Tongue (tissue), 2 donors: ENCODE measurements around the gene ARGLU1. TPM values are rescaled to one million over a fixed set of nuclear protein-coding genes. Genes with fewer than 3 reads are reported as not detected.

Source experiments
- DNase-seq: peaks from one replicate; pipeline ENCODE4 v3.0.0-alpha.2; 2015
- total RNA-seq: library from RNA; depleted of rRNA; stranded (reverse); fragments of >200 nt; gene quantifications from one replicate; pipeline ENCODE4 v1.2.3, GENCODE V29; 2014

ARGLU1 gene
- total RNA-seq, 1 donor from 2014 or later, result 110 TPM

DNA sequence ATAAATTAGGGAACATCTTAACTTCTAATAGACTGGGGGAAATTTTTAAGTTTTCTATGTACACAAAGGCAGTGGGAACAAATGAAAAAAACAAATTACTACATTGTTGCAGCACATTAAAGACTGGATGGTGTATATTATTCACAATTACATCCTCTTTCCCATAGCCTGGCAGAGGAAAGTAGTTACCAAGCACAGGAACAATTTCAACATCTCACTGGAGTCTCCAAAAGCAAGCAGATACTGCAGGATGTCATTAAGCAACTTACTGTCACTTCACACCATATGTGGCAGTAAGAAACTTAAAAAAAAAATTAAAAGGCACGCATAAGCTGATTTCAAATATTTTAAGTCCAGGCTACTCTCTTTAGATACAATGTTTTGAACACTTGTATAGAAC, 26.1 kb downstream of the ARGLU1 start:
- DNase-seq, result no peak

DNA sequence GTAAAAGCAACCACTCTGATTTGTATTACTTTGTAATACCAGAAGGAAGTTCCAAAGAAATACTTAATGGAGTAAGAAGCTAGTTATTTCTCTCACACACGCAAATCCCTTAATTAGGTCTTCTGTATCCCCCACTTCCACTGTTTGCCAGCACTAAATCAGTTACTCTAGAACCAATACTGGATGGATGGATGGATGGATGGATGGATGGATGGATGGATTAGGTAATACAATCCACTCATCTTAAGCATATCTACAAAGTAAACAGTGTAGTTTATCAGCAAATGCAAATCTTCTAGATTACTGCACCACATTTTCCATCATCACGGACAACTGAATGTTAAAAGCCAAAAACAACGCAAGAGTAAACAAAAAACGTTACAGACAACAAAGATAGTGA, 27.3 kb downstream of the ARGLU1 start:
- no peak for DNase-seq

DNA sequence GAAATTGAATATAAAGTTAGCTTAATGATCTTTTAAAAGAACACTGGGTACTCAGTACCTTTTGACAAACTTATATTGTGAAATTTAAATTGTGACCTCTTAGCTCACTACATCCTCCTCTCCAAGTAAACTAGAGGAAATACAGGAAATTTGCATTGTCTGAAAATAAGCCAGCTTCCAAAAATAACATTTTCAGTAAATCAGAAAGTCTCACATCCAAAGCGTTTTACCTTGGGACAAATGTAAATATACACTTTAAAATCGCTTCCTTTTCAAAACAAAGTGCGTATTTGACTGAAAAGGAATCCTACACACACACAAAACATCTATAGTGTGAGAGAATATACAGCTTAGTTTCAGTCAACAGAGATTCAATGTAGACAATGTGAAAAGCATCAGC, 30.4 kb downstream of the ARGLU1 start:
- no peak for DNase-seq

- DNase-seq, result peak; percentile 97
Observed at GRCh38 chr13:106536244-106537034, 31.5 kb downstream of the ARGLU1 start.

- DNase-seq, result peak; percentile 96
Observed at GRCh38 chr13:106535552-106536243, 32.2 kb downstream of the ARGLU1 start, which contains the start of gene EFNB2. EFNB2 (minus strand) TSS chr13:106535662; CDS start chr13:106534964, 698 bp downstream.

DNA sequence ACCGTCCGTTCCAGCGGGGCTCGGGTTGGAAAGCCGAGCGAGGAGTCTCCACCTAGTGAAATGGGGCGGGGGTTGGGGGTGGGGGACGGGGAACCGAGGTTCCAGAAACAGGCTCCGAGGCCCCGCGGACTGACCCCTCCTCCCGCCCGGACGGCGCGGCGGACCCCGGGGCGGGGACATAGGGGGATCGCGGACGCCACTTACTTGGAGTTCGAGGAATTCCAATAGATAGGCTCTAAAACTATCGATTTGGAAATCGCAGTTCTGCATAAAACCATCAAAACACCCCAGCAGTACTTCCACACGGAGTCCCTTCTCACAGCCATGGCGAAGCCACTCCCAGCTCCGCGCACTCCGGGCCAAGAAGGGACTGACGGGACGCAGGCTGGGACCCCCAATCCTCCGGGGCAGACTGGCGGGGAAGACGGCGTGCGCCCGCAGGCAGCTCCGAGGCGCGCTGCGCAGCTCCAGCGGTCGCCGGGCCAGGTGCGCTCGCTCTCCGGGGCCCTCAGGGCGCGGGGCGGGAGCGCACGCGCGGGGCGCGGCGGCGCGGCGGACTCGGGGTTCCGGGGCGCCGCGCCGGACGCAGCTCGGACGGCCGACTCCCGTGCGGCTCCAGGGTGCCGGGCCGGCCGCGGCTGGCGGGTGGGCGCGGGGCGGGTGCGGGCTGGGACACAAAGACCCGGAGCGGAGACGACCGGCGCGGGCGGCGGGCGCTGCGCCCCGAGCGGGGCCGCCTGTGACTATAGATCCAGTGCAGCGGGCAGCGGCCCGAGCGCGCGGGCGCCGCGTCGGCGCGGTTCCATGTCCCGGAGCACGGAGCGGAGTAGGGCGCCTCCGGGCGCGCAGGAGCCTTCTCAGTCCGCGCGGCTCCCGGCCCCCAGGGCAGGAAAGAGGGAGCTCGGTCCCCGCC, 33.0 kb downstream of the ARGLU1 start:
- peak; percentile 51 for DNase-seq

GRCh38 chr13:106533943-106534638, 33.8 kb downstream of the ARGLU1 start:
- peak; percentile 64 for DNase-seq

GRCh38 chr13:106533101-106533942, 34.6 kb downstream of the ARGLU1 start:
- peak; percentile 92 for DNase-seq

DNA sequence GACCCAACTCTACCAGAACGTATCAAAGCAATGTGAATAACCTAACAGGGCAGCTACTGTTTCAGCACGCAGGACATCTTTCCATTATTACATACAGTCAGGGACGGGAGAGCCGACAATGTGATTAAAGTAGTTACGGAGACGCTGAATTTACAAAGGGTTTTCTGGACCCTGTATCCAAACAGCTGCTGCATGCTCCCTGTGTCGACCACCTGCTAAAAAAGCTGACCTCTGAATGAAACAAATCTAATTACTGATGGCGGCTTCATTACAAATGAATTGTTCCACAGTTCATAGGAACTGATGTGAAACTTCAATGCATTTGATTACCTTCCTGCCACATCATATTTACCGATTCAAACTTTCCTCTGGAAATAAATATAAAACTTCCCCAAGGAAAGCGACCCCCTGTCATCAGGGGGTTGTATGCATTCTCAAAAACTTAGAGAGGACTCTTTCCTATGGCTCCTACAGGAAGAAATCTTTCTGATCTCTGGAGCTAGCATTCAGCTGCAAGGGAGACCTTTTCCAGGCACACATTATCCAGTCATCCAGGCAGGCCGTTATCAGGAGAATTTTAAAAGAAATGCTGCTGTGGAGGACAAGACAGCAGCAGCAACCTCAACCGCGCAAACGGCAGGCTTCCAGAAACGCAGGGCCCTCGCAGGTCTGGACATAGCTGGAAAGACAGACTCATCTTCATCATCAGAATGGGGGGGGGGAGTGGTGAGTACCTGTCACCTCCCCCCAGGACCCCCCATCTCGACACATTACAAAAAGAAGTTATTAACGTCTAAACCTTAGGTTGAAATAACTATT, 35.6 kb downstream of the ARGLU1 start:
- DNase-seq, result peak; percentile 68

DNA sequence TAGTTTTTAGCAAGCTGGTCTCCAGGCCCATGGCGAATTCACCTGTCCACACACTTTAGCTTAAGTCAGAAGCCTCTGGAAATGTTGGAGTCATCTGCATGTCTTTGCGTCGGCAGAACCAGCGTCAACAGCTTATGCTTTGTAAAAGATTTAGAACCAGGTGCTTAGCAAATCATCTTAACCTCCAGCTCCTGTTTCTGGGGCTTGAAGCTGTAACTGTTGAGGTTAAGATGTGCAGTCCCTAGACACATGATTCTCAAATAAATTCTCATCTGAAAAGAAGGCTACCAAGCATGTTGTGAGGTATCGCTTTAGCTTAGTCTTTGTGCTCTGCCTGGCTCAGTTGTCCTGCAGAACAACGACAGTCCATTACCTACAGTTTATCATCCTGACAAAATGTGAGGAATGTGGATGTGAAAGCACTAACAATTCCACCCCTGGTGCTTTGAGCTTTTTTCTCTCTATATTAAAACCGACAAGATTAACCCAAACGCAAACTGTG, 36.9 kb downstream of the ARGLU1 start:
- DNase-seq, result peak; percentile 29

DNA sequence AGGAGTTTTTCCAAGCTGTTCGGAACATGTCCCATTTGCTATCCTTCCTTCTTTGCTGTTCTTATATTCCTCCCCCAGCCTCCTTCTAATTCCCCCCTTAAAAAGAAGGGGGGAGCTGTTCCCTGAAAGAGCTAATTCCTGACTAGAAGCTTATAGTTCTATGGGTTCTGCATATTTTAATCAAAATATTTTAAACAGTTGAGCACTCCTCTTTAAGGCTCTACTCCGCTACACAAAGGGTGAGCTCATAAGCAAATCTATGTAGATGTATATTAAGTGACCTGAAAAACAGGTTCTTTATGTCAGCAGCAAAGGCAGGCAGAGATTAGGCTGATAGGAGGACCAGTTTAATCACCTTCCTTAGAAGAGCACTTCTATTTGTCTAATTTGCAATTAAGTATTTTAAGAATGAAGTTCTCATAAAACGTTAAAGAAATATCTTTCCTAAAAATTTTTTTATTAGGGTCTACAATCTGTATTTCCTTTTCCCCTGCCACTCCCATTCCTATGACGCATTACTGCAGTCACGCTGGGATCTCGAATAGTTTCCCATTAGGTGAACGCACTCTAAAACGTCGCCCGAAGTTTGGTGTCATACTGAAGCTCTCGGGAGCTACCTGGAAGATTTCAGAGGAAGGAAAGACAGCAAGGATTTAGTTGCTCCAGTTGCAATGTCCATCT, 37.6 kb downstream of the ARGLU1 start:
- peak; percentile 39 for DNase-seq

DNA sequence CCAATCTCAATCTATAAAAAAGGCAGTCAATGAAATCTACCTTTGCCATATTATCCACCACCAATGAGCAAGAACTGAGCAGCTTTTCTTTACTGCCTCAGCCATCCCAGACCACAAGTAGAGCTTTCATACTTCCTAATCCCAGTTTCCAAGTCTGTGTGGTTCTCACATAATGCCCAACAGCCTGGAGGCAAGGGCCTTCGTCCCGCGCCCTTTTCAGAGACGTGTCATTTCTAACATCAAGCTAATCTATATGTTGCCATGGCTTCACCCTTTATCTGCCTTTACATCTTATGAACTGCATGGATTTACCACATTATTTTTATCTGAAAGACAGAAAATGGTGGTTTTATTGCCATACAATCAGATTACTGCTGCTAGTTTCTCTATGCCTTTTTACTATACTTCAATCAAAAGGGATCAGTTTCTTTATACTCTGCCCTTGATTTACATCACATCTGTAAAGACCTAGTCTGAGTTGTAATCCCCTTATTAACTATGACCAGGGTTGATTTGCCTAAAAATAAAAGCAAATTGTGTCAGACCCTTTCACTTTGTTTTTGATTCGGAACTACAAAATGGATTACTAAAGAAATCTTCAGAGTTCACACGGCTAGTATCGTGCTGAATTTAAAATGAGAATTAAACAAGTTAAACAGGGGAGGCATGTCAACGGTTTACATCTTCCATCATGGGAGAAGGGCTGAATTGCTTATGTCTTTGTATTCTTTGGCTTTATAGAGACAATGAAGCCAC, 38.3 kb downstream of the ARGLU1 start:
- no peak for DNase-seq

GRCh38 chr13:106528718-106529414, 39.1 kb downstream of the ARGLU1 start:
- DNase-seq, result no peak

GRCh38 chr13:106527826-106528225, 40.1 kb downstream of the ARGLU1 start:
- DNase-seq, result no peak

DNA sequence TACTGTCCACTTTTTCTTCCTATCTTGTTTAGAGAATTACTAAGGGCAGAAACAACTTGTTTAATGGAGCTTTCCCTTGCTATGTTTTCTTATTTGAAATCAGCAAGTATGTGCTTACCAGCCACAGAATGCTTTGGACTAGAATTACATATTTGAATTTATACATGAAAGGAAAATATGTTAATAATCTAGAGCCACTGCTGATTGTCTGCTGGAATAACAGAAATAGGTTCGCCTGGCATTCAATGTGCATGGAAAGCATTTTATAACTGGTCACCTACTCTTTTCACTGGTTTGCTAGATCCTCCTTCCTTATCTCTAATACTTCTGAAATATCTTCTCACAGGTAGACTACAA, 40.5 kb downstream of the ARGLU1 start:
- DNase-seq, result no peak

DNA sequence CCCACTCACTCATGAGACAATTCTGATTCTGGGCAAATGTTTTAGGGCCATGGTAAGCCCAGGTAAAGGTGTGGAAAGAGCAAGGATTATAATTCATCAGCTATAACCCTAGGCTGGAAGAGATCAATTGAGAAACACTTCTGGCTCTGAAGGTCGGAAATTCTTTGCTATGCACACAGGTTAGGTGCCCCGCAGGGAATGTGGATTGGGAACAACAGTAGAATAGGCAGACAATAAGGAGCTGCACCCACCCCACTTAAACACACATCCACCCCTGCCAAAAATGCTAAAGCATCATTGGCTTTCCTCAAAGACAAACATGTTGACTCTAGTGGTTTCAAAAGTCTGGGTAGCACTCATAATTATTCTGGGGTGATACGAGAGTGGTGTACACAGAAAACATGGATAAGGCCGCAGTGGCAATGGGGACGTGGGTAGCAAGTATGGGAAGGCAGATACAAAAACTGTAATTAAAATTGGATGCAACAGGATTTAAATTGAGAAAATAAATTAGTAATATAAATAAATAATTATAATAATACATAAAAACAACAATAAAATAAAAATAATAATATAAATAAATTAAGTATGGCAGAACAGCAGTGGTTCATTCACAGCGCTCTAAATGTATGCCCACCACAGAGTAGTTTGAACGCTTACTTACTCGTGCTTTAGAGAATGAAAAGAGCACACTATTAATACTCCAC, 41.0 kb downstream of the ARGLU1 start:
- no peak for DNase-seq

GRCh38 chr13:106525865-106526264, 42.1 kb downstream of the ARGLU1 start:
- no peak for DNase-seq
